PC-3 (cell line): ENCODE data around the gene CYB5B. TPM values are rescaled to one million over a fixed set of nuclear protein-coding genes. Genes with fewer than 3 reads are reported as not detected.

ENCODE experiments used
- ATAC-seq: fragments of 200-7000 bp; cut with Tn5 transposase; 2 replicates; pipeline ENCODE4 v1.9.1; 2020; ENCODE audit warnings: mild to moderate bottlenecking, moderate library complexity
- BruUV-seq: library from RNA; stranded (reverse); fragments of 400-500 nt; replicated peaks from 2 replicates; lab custom pipeline; 2021; lab: Mats Ljungman, UMichigan
- CTCF ChIA-PET: fragments of 300-600 bp; sonication (Branson Sonifier 250); formaldehyde crosslinking; loops from one replicate; lab custom pipeline; 2022; ENCODE audit warnings: antibody characterized with exemption; lab: Charles Lee
- POLR2A ChIA-PET: fragments of 300-600 bp; sonication (Branson Sonifier 250); formaldehyde crosslinking; loops from one replicate; lab custom pipeline; 2022; ENCODE audit warnings: antibody characterized with exemption; ENCODE audit not compliant: unreplicated experiment; lab: Charles Lee
- DNase-seq: peaks from one replicate; pipeline ENCODE4 v3.0.0-alpha.2; 2015
- H2AFZ ChIP-seq: fragments of 300-600 bp; sonication (generic); 2 replicates; pipeline ENCODE4 v1.6.0; 2016; ENCODE audit warnings: antibody characterized with exemption, low read length
- H3F3A ChIP-seq: fragments of 300-600 bp; sonication (generic); one replicate; pipeline ENCODE4 v1.6.0; 2017; ENCODE audit warnings: antibody characterized with exemption, low read length, control low read depth, mild to moderate bottlenecking; ENCODE audit not compliant: unreplicated experiment
- H3K27ac ChIP-seq: fragments of 300-600 bp; sonication (generic); 2 replicates; pipeline ENCODE4 v1.5.1; 2016; ENCODE audit warnings: mild to moderate bottlenecking, low read length
- H3K27me3 ChIP-seq: fragments of 300-600 bp; sonication (generic); 2 replicates; pipeline ENCODE4 v1.6.1; 2016; ENCODE audit warnings: low read length, mixed read lengths
- H3K36me3 ChIP-seq: fragments of 300-600 bp; sonication (generic); 2 replicates; pipeline ENCODE4 v1.6.1; 2016; ENCODE audit warnings: low read depth, mixed run types, low read length, mixed read lengths
- H3K4me1 ChIP-seq: fragments of 300-600 bp; sonication (generic); 2 replicates; pipeline ENCODE4 v1.5.1; 2016; ENCODE audit warnings: low read length; ENCODE audit not compliant: insufficient read depth
- H3K4me2 ChIP-seq: fragments of 300-600 bp; sonication (generic); 2 replicates; pipeline ENCODE4 v1.6.0; 2016; ENCODE audit warnings: low read length
- H3K4me3 ChIP-seq: fragments of 300-600 bp; sonication (generic); 2 replicates; pipeline ENCODE4 v1.5.1; 2016; ENCODE audit warnings: mild to moderate bottlenecking, low read length, mixed read lengths
- H3K79me2 ChIP-seq: fragments of 300-600 bp; sonication (generic); 2 replicates; pipeline ENCODE4 v1.6.1; 2017; ENCODE audit warnings: low read length, mixed read lengths
- H3K9ac ChIP-seq: fragments of 300-600 bp; sonication (generic); 2 replicates; pipeline ENCODE4 v1.6.0; 2016; ENCODE audit warnings: mild to moderate bottlenecking, low read length
- H3K9me2 ChIP-seq: fragments of 300-600 bp; sonication (generic); replicated peaks from 2 replicates; pipeline ENCODE4 v1.6.1; 2016; ENCODE audit warnings: mixed run types, low read length, mixed read lengths
- H3K9me3 ChIP-seq: fragments of 300-600 bp; sonication (generic); 2 replicates; pipeline ENCODE4 v1.6.1; 2016; ENCODE audit warnings: low read length, mixed read lengths
- H4K20me1 ChIP-seq: fragments of 300-600 bp; sonication (generic); 2 replicates; pipeline ENCODE4 v1.6.1; 2016; ENCODE audit warnings: low read length, mixed read lengths
- CTCF ChIP-seq: fragments of 300-600 bp; sonication (generic); conservative IDR thresholded peaks from 2 replicates; pipeline ENCODE4 v1.5.1; 2017; ENCODE audit warnings: antibody characterized with exemption, low read depth, mild to moderate bottlenecking, low read length
- EZH2 ChIP-seq: fragments of 300-600 bp; sonication (generic); IDR thresholded peaks from one replicate; pipeline ENCODE4 v1.6.1; 2017; ENCODE audit warnings: antibody characterized with exemption, mild to moderate bottlenecking, low read length; ENCODE audit not compliant: unreplicated experiment
- EZH2phosphoT487 ChIP-seq: fragments of 300-600 bp; sonication (generic); IDR thresholded peaks from 2 replicates; pipeline ENCODE4 v1.6.1; 2018; ENCODE audit warnings: mild to moderate bottlenecking, antibody characterized with exemption, low read length, borderline replicate concordance
- intact Hi-C: fragments of 100-400 bp; cut with micrococcal nuclease; formaldehyde crosslinking; loops from 2 replicates; pipeline ENCODE4 v1.9.0; 2023
- total RNA-seq: library from RNA; depleted of rRNA; stranded (reverse); fragments of >200 nt; gene quantifications from 2 replicates; pipeline ENCODE4 v1.2.3, GENCODE V29; 2014

CYB5B gene
- total RNA-seq, 1 experiment from 2014 or later = 64.5 TPM

- Histone ChIP-seq H3K27ac (peak overlapping the region; percentile 79), H3K27me3 (no peaks in the 10 kb centered on the region), H3K4me1 (peaks cover 29% of the 10 kb centered on the region), H3K9ac (peak overlapping the region; percentile 33; the same call in 1 of the 2 replicates), H4K20me1 (no peaks in the 10 kb centered on the region), H3K36me3 (no peaks in the 10 kb centered on the region), H3K9me2 (no peaks in the 10 kb centered on the region), H3K4me2 (peak overlapping the region; percentile 66), H3K79me2 (no peaks in the 10 kb centered on the region), H3F3A (no peaks in the 10 kb centered on the region), H3K4me3 (peak overlapping the region; percentile 26; the same call in 1 of the 2 replicates), H3K9me3 (no peaks in the 10 kb centered on the region), H2AFZ (peak overlapping the region; percentile 29)
- no peak for TF ChIP-seq EZH2phosphoT487
- TF ChIP-seq EZH2 = no peak
- peak; percentile 71 for TF ChIP-seq CTCF
- DNase-seq (peak; percentile 83), ATAC-seq (peak; percentile 52)
- ChIA-PET POLR2A (no interaction called here), CTCF (interaction anchor here (0.6 to 1.1 kb wide), 6 partner anchors 8 to 358 kb away, joined by 3 to 7 read pairs (median 4); partner anchors contain the start of gene NOB1)
- BruUV-seq = no TSS peak
- intact Hi-C loops = loop anchor here (1.0 to 10.0 kb wide), 6 partner anchors 56 to 358 kb away; partner anchors contain the start of genes NFAT5 and NOB1
Measured at GRCh38 chr16:69396187-69397061, 28.0 kb upstream of the CYB5B start.

GRCh38 chr16:69397821-69398521 lies 26.4 kb upstream of the CYB5B start:
- Histone ChIP-seq H3F3A (no peaks in the 10 kb centered on the region), H3K9ac (peak overlapping the region; percentile 3; the same call in 1 of the 2 replicates), H3K4me2 (peak overlapping the region; percentile 44; the same call in 1 of the 2 replicates), H3K9me2 (no peaks in the 10 kb centered on the region), H3K27ac (peak overlapping the region; percentile 46), H3K9me3 (no peaks in the 10 kb centered on the region), H3K4me1 (peaks cover 29% of the 10 kb centered on the region), H3K4me3 (no peak overlapping the region), H3K36me3 (no peaks in the 10 kb centered on the region), H2AFZ (peak overlapping the region; percentile 73), H3K79me2 (no peaks in the 10 kb centered on the region), H3K27me3 (no peaks in the 10 kb centered on the region), H4K20me1 (no peaks in the 10 kb centered on the region)
- ATAC-seq = peak; percentile 48
- TF ChIP-seq EZH2 (no peak), CTCF (peak; percentile 58)
- no TSS peak for BruUV-seq
- ChIA-PET POLR2A (no interaction called here), CTCF (interaction anchor here (0.6 to 1.0 kb wide), 2 partner anchors 17 to 67 kb away, joined by 4 to 8 read pairs; no protein-coding TSS in a partner anchor)
- peak; percentile 47 for DNase-seq
- intact Hi-C loops = loop anchor here (2.0 to 10.0 kb wide), 5 partner anchors 54 to 357 kb away; partner anchors contain the start of gene NOB1
